Measurements from ENCODE around the gene KIF11.

- TF ChIP-seq HCFC1 (IDR thresholded peaks at IDR 0.05; ENCODE audit: low read depth, low read length) (no peak), ZNF398 (CRISPR knock-in tag; IDR thresholded peaks at IDR 0.05) (no peak), SRF (CRISPR knock-in tag; IDR thresholded peaks at IDR 0.05) (no peak)
Measured at GRCh38 chr10:92615515-92615914, 22.6 kb downstream of the KIF11 start.

Data from K562 (cell line).